K562 (cell line): ENCODE measurements around the gene PRDM10. TPM values are rescaled to one million over a fixed set of nuclear protein-coding genes. Genes with fewer than 3 reads are reported as not detected.

Experiments used
- ARNT ChIP-seq, 2 experiments: fragments of 450-650 bp; IDR thresholded peaks; 2 replicates each; pipeline ENCODE4 v1.6.1; 2016; ENCODE audit warnings: mild to moderate bottlenecking in 1 of 2
- BRD9 ChIP-seq: fragments of 450-650 bp; IDR thresholded peaks from 2 replicates; pipeline ENCODE4 v1.6.1; 2018; ENCODE audit warnings: low read depth; ENCODE audit not compliant: partially characterized antibody
- CBFA2T3 ChIP-seq: fragments of 450-650 bp; IDR thresholded peaks from 2 replicates; pipeline ENCODE4 v1.6.1; 2017
- GATA2 ChIP-seq: sonication (generic); formaldehyde crosslinking; IDR thresholded peaks from 2 replicates; pipeline ENCODE4 v1.4.0; 2020; ENCODE audit warnings: mild to moderate bottlenecking, missing genetic modification reagents
- GATAD2A ChIP-seq: fragments of 450-650 bp; IDR thresholded peaks from 2 replicates; pipeline ENCODE4 v1.6.1; 2017
- HDAC1 ChIP-seq, 2 experiments: fragments of 450-650 bp; IDR thresholded peaks; 2 replicates each; pipeline ENCODE4 v1.6.1; 2016 to 2017; ENCODE audit warnings: inconsistent platforms in 1 of 2, mild to moderate bottlenecking in 1 of 2, moderate library complexity in 1 of 2
- MTA3 ChIP-seq: fragments of 450-650 bp; formaldehyde crosslinking; IDR thresholded peaks from 2 replicates; pipeline ENCODE4 v1.6.1; 2017; ENCODE audit warnings: mild to moderate bottlenecking, borderline replicate concordance
- NCOR1 ChIP-seq: fragments of 450-650 bp; IDR thresholded peaks from 2 replicates; pipeline ENCODE4 v1.6.1; 2016; ENCODE audit warnings: mild to moderate bottlenecking, moderate library complexity
- NR2C1 ChIP-seq, 2 experiments: fragments of 450-650 bp; IDR thresholded peaks; 2 replicates each; pipeline ENCODE4 v1.6.1; 2017; ENCODE audit warnings: mild to moderate bottlenecking in 2 of 2, antibody characterized with exemption in 1 of 2, inconsistent platforms in 1 of 2, missing compliant biosample characterization in 1 of 2, missing genetic modification characterization in 1 of 2
- PHB ChIP-seq: fragments of 250-450 bp; sonication (Bioruptor Pico); IDR thresholded peaks from 2 replicates; pipeline ENCODE4 v1.5.0; 2021
- TAF9B ChIP-seq: fragments of 450-650 bp; IDR thresholded peaks from 2 replicates; pipeline ENCODE4 v1.6.1; 2018; ENCODE audit warnings: mild to moderate bottlenecking; ENCODE audit not compliant: partially characterized antibody
- TAL1 ChIP-seq: fragments of 450-650 bp; IDR thresholded peaks from 2 replicates; pipeline ENCODE4 v1.6.1; 2016; ENCODE audit warnings: mild to moderate bottlenecking
- XRCC5 ChIP-seq: fragments of 200-400 bp; formaldehyde crosslinking; IDR thresholded peaks from 2 replicates; pipeline ENCODE4 v1.6.1; 2017; ENCODE audit warnings: low read depth, mild to moderate bottlenecking, low read length
- ZNF12 ChIP-seq: sonication (generic); formaldehyde crosslinking; IDR thresholded peaks from 2 replicates; pipeline ENCODE4 v1.4.0; 2020; ENCODE audit warnings: mild to moderate bottlenecking, missing genetic modification reagents
- ZNF184 ChIP-seq: sonication (generic); formaldehyde crosslinking; IDR thresholded peaks from 2 replicates; pipeline ENCODE4 v1.5.0; 2020; ENCODE audit warnings: missing genetic modification reagents
- polyA plus RNA-seq, 8 experiments: library from polyadenylated mRNA; depleted of rRNA in 4 of 8; stranded (reverse) in 5 of 8; unstranded in 3 of 8; fragments of >200 nt; fragmentation: Nextera tagmentation in 2 of 8; fragmentation: Illumina TruSeq in 1 of 8; extraction: Ambion mirVana in 2 of 8; extraction: Trizol in 1 of 8; gene quantifications; 2 replicates each; pipeline versions ENCODE4 v1.2.1 to v1.2.3, GENCODE V29; 2011 to 2014; ENCODE audit warnings: inconsistent platforms in 1 of 8, missing spikeins in 1 of 8
- total RNA-seq, 7 experiments: library from RNA; depleted of rRNA in 6 of 7; stranded (reverse); fragments of >200 nt in 6 of 7; fragmentation: Illumina TruSeq in 2 of 7; extraction: Trizol in 2 of 7; gene quantifications; 2 replicates each; pipeline versions ENCODE4 v1.2.1 to v1.2.3, GENCODE V29; 2011 to 2021; ENCODE audit warnings: low replicate concordance in 1 of 7
- TF ChIP-seq, protein P1 (sequence below): fragments of 450-650 bp; IDR thresholded peaks from 2 replicates; pipeline ENCODE4 v1.6.1; 2016
- TF ChIP-seq, protein P2 (sequence below): fragments of 200-800 bp; sonication (Bioruptor generic); IDR thresholded peaks from 2 replicates; pipeline ENCODE4 v1.6.1; 2017; ENCODE audit warnings: missing genetic modification characterization, missing compliant biosample characterization
- TF ChIP-seq, protein P3 (sequence below): IDR thresholded peaks from 3 replicates; pipeline ENCODE4 v1.6.1; 2011; ENCODE audit warnings: borderline replicate concordance, mild to moderate bottlenecking; ENCODE audit not compliant: insufficient read length, insufficient read depth
- TF ChIP-seq, protein P4 (sequence below), 2 experiments: fragments of 450-650 bp; IDR thresholded peaks; 2 replicates each; pipeline ENCODE4 v1.6.1; 2018; ENCODE audit warnings: mild to moderate bottlenecking in 2 of 2, low read depth in 1 of 2; ENCODE audit not compliant: partially characterized antibody in 2 of 2

Gene PRDM10
- total and polyA plus RNA-seq, 9 of the 15 experiments (the other 6 are each of a cell fraction or from before 2014, with no cell fraction given) = 0.89 to 9.3 (median 4.5) TPM

DNA sequence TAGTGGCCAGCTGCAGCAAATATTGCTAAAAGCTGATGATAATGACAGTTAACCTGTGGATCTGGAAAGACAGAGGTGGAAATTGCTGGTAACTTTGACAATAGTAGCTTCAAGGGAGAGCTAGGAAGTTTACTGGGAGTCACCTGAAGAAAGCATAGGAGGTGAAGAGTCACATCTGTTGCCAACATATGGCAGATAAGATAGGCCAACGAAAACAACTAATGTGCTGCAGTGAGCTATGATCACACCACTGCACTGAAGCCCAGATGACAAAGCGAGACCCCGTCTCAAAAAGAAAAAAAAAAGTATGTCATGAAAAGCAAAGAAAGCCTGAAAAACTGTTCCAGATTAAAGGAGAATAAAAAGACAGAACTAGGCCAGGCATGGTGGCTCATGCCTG, 4.3 kb upstream of the PRDM10 start (continued):
- TF ChIP-seq, protein P1, sequence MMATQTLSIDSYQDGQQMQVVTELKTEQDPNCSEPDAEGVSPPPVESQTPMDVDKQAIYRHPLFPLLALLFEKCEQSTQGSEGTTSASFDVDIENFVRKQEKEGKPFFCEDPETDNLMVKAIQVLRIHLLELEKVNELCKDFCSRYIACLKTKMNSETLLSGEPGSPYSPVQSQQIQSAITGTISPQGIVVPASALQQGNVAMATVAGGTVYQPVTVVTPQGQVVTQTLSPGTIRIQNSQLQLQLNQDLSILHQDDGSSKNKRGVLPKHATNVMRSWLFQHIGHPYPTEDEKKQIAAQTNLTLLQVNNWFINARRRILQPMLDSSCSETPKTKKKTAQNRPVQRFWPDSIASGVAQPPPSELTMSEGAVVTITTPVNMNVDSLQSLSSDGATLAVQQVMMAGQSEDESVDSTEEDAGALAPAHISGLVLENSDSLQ = peak; percentile 34; the same call in 1 of the 2 replicates
- peak; percentile 28 for TF ChIP-seq BRD9
- TF ChIP-seq GATAD2A = no peak
- 0 out of 4 replicates have a peak, but pooled peaks of 1 of the 2 experiments have one; percentile 29 for TF ChIP-seq ARNT (IDR thresholded peaks at IDR 0.05)
- peak; percentile 95 for TF ChIP-seq CBFA2T3
- TF ChIP-seq PHB = no peak
- no peak for TF ChIP-seq ZNF12
- TF ChIP-seq, protein P2, sequence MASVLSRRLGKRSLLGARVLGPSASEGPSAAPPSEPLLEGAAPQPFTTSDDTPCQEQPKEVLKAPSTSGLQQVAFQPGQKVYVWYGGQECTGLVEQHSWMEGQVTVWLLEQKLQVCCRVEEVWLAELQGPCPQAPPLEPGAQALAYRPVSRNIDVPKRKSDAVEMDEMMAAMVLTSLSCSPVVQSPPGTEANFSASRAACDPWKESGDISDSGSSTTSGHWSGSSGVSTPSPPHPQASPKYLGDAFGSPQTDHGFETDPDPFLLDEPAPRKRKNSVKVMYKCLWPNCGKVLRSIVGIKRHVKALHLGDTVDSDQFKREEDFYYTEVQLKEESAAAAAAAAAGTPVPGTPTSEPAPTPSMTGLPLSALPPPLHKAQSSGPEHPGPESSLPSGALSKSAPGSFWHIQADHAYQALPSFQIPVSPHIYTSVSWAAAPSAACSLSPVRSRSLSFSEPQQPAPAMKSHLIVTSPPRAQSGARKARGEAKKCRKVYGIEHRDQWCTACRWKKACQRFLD (CRISPR knock-in tag) = 0 out of 2 replicates have a peak, but pooled peaks have one; percentile 40
- peak in 1 of 2 experiments; percentile 49; a peak in 2 of 4 replicates for TF ChIP-seq HDAC1 (IDR thresholded peaks at IDR 0.05)
- TF ChIP-seq NR2C1 (IDR thresholded peaks at IDR 0.05) = no peak
- 0 out of 2 replicates have a peak, but pooled peaks have one; percentile 23 for TF ChIP-seq NR2C1 (tag; IDR thresholded peaks at IDR 0.05)
- no peak for TF ChIP-seq XRCC5
- TF ChIP-seq GATA2 (CRISPR knock-in tag) = peak; percentile 47
- 0 out of 2 replicates have a peak, but pooled peaks have one; percentile 34 for TF ChIP-seq MTA3
- TF ChIP-seq, protein P3, sequence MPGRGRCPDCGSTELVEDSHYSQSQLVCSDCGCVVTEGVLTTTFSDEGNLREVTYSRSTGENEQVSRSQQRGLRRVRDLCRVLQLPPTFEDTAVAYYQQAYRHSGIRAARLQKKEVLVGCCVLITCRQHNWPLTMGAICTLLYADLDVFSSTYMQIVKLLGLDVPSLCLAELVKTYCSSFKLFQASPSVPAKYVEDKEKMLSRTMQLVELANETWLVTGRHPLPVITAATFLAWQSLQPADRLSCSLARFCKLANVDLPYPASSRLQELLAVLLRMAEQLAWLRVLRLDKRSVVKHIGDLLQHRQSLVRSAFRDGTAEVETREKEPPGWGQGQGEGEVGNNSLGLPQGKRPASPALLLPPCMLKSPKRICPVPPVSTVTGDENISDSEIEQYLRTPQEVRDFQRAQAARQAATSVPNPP = no peak
- TF ChIP-seq TAF9B = peak; percentile 31
- no peak for TF ChIP-seq ZNF184 (CRISPR knock-in tag)
- peak; percentile 91 for TF ChIP-seq TAL1
- TF ChIP-seq, protein P4, sequence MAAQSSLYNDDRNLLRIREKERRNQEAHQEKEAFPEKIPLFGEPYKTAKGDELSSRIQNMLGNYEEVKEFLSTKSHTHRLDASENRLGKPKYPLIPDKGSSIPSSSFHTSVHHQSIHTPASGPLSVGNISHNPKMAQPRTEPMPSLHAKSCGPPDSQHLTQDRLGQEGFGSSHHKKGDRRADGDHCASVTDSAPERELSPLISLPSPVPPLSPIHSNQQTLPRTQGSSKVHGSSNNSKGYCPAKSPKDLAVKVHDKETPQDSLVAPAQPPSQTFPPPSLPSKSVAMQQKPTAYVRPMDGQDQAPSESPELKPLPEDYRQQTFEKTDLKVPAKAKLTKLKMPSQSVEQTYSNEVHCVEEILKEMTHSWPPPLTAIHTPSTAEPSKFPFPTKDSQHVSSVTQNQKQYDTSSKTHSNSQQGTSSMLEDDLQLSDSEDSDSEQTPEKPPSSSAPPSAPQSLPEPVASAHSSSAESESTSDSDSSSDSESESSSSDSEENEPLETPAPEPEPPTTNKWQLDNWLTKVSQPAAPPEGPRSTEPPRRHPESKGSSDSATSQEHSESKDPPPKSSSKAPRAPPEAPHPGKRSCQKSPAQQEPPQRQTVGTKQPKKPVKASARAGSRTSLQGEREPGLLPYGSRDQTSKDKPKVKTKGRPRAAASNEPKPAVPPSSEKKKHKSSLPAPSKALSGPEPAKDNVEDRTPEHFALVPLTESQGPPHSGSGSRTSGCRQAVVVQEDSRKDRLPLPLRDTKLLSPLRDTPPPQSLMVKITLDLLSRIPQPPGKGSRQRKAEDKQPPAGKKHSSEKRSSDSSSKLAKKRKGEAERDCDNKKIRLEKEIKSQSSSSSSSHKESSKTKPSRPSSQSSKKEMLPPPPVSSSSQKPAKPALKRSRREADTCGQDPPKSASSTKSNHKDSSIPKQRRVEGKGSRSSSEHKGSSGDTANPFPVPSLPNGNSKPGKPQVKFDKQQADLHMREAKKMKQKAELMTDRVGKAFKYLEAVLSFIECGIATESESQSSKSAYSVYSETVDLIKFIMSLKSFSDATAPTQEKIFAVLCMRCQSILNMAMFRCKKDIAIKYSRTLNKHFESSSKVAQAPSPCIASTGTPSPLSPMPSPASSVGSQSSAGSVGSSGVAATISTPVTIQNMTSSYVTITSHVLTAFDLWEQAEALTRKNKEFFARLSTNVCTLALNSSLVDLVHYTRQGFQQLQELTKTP (IDR thresholded peaks at IDR 0.05; ENCODE audit: low read depth in 1 of 2, partially characterized antibody in 2 of 2) = peak in 1 of 2 experiments; percentile 61
- peak; percentile 83 for TF ChIP-seq NCOR1
